ES-I3 (cell line): Measurements from ENCODE around the gene CAMTA1.

Experiments
- H3K36me3 ChIP-seq: 2 replicates; pipeline ENCODE4 v1.6.1; 2013; ENCODE audit warnings: mild to moderate bottlenecking, low read length, control low read depth, moderate library complexity; ENCODE audit not compliant: insufficient read depth
- H3K4me1 ChIP-seq: 2 replicates; pipeline ENCODE4 v1.6.1; 2013; ENCODE audit warnings: mild to moderate bottlenecking, control low read depth, low read length; ENCODE audit not compliant: insufficient read depth
- H3K9ac ChIP-seq: 2 replicates; pipeline ENCODE4 v1.6.1; 2013; ENCODE audit warnings: low read depth, mild to moderate bottlenecking, low read length, moderate library complexity
- H3K9me3 ChIP-seq: 2 replicates; pipeline ENCODE4 v1.6.1; 2013; ENCODE audit warnings: mild to moderate bottlenecking, low read length, moderate library complexity; ENCODE audit not compliant: control insufficient read depth, insufficient read depth

The CAMTA1 gene

DNA sequence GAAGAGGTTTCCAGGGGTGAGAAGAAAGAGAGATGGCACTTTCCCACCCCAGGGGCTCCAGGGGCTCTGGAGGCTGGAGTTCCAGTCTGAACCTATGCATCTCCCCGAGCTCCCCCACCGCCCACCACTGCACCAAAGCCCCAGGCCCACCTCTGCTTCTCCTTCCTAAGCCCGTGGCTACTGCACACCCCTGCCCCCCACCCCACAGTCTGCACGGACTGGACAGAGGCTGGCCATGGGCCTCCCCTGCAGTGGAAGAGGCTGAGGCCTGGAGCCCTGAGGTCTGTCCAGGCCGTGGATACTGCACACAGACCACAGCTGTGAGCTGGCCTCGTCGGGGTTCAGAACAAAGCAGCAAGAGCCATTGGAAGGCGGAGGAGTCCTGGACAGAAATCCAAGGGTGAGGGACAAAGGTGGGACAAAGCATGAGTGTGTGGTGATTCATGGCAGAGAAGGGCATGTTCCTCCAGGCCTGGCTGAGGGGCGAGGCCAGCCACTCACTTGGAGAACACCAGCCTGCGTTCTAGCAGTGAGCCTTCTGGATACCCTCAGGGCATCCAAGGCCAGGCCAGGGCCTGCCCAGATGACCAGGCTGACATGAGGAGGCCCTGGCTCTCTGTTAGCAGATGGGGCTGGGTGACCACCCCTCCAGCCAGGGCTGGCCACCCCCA lies 741.1 kb downstream of the CAMTA1 start:
- Histone ChIP-seq H3K36me3 (no peaks in the 10 kb centered on the region), H3K9ac (no peak overlapping the region), H3K4me1 (no peaks in the 10 kb centered on the region; the same call in 1 of the 2 replicates), H3K9me3 (no peaks in the 10 kb centered on the region)

DNA sequence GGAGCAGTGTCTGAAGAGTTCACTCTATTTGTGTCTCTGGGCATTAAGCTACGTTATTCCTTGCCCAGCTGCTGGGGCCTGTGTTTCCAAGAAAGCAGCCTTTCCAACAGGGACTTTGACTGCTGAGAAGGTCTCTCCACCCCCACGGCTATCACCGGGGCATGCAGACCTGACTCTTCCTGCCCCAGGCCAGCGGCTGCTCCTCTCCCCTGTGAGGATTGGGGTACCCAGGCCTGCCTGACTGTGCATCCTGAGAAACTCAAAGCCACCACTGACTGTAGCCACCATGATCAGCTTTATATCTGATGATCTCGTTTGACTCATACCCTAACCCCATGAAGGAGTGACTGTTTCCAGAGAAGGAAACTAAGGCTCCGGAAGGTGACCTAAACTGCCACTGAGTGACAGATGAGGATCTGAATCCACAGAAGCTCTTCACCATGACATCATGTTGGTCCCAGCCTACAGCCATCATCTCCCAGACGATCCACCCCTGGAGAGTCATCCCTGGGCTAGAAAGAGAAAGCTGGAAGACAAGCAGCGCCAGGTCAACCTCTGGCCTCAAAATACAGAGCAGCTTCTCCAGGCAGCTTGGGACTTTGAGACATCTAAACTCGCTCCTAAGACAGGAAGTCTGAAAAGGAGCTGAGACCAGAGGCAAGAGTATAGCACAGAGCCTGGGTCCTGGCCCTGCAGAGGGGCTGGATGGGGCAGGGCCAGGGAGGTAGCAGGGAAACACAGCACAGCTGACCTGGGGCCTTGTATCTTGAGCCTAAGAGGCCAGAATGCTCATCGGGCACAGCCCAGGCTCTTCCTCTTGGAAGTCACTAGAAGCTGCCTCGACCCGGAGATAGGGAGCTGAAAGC lies 741.8 kb downstream of the CAMTA1 start:
- Histone ChIP-seq H3K9me3 (no peaks in the 10 kb centered on the region), H3K4me1 (no peaks in the 10 kb centered on the region; the same call in 1 of the 2 replicates), H3K9ac (no peak overlapping the region), H3K36me3 (no peaks in the 10 kb centered on the region)

DNA sequence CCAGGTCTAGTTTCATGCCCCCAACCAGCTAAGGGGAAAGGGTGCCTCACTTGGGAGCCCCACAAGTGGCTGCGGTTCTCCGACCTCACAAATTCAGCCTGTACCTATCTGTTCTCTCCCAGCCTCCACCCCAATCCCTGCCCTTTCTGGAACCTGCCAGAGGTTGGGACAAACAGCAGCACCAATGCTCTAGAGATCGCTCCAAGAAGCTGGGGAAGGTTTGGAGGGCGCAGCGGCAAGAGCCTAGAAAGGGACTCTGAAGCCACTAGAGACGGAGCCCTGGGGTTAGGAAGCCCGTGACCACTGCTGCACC lies 742.4 kb downstream of the CAMTA1 start:
- H3K9ac ChIP-seq, result no peak overlapping the region
- no peaks in the 10 kb centered on the region for H3K36me3 ChIP-seq
- no peaks in the 10 kb centered on the region; the same call in 1 of the 2 replicates for H3K4me1 ChIP-seq
- H3K9me3 ChIP-seq, result no peaks in the 10 kb centered on the region

DNA sequence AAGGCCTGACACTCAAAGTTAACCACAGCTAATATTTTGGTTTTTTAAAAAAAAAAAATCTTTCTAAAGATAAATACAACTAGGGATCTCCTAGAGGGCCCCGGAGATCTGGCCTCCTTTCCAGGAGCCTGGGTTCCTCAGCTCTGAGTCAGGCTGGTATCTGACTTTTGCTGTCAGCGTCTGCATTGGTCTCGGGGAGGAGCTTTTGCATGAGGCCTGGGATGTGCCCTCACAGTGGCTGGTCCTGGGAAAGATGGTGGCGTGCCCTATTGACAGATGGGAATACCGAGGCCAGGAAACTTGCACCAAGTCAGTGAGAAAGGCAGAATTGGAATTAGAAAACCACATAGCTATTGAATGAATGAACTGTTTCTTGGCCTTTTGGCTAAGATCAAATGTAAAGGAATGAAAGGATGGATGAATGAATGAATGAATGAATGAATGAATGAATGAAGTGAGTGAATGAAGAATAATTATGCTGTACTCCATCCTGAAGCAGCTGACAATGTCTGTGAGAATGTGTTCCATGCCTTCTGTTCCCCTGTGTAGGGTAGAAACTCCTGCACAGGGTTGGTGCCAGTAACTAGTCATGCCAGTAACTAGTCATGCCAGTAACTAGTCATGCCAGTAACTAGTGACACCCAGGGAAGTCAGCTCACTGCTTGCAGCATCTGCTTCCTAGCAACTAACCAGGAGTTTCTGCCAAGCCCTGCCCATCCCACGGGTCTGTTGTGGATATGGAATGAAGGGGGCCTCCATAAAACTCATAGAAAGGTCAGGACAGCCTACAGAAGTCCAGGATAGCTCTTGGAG lies 743.3 kb downstream of the CAMTA1 start:
- Histone ChIP-seq H3K9me3 (no peaks in the 10 kb centered on the region), H3K9ac (no peak overlapping the region), H3K36me3 (no peaks in the 10 kb centered on the region), H3K4me1 (no peaks in the 10 kb centered on the region; the same call in 1 of the 2 replicates)

DNA sequence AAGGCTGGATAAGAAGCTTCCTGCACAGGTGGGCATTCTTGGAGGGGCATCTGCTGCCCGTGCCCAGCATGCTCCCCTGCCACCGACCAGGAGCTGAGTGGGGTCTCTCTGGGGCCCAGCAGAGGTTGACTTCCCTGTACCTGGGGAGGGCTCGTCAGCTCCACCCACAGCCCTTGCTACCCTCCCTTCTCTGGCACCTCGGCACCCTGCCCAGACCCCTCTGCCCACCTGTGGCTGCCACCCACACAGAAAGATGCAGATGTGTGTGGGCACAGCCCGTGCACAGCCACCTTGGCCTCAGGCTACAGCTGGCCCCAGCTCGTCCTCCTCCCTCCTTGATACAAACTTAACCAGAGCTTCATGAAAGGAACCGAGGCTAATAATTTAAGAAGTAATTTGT lies 744.7 kb downstream of the CAMTA1 start:
- Histone ChIP-seq H3K36me3 (no peaks in the 10 kb centered on the region), H3K9ac (no peak overlapping the region), H3K4me1 (peaks cover 7% of the 10 kb centered on the region; the same call in 1 of the 2 replicates), H3K9me3 (no peaks in the 10 kb centered on the region)

DNA sequence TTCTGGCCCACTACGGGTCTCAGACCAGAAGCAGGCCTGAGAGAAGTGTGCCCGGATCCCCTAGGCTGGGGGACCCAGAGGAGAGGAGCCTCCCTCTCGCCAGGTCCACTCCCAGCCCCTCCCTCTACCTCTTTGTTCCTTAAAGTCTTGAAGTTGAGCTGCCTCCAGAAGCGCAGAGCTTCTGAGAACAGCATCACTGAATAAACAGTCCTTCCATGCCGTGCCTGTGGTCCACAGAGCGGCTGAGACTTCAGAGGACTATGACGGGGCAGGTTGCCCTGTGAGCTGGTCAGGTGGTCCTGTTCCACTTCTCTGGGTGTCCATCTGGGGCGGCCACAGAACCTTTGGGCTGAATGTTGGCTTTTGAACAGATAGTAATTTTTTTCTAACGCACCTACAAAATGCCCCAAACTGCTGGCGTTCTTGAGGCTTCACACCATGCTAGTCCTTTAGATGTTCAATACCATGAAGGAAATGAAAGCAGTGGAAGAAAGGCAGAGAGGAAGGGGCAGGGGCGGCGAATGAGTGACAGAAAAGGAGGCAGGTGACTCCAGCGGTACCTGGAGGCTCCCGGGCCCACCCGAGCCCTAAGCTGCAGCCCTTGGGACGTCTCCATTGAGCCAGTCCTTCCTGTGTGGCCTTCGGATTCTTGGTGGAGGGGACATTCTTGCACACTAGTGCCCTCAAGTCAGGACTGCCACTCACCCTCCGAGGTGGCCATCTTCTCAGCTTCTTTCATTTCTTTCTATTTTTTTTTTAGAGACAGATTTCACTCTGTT lies 746.5 kb downstream of the CAMTA1 start:
- H3K9ac ChIP-seq, result no peak overlapping the region
- H3K4me1 ChIP-seq, result peaks cover 20% of the 10 kb centered on the region
- H3K36me3 ChIP-seq, result no peaks in the 10 kb centered on the region
- no peaks in the 10 kb centered on the region for H3K9me3 ChIP-seq

DNA sequence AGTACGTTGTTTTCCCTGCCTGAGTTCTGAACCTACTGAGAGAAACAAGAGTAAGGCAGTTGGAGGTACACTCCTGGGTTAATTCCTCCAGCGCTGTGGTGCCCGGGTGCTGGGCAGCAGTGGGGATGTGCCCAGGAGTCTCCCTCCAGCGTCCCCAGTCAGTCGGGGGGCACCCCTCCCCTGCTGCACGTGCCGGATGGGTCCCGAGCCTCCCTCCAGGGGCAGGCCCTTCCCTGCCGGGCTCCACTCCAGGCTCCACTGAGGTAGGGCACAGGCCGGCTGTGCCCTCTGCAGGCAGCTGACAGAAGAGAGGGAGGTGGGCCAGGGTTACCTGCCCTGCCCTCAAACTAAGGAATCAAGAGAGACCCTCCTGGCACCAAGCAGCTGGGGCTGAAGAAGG lies 747.8 kb downstream of the CAMTA1 start:
- Histone ChIP-seq H3K9me3 (no peaks in the 10 kb centered on the region), H3K36me3 (no peaks in the 10 kb centered on the region), H3K9ac (no peak overlapping the region), H3K4me1 (peaks cover 31% of the 10 kb centered on the region)

DNA sequence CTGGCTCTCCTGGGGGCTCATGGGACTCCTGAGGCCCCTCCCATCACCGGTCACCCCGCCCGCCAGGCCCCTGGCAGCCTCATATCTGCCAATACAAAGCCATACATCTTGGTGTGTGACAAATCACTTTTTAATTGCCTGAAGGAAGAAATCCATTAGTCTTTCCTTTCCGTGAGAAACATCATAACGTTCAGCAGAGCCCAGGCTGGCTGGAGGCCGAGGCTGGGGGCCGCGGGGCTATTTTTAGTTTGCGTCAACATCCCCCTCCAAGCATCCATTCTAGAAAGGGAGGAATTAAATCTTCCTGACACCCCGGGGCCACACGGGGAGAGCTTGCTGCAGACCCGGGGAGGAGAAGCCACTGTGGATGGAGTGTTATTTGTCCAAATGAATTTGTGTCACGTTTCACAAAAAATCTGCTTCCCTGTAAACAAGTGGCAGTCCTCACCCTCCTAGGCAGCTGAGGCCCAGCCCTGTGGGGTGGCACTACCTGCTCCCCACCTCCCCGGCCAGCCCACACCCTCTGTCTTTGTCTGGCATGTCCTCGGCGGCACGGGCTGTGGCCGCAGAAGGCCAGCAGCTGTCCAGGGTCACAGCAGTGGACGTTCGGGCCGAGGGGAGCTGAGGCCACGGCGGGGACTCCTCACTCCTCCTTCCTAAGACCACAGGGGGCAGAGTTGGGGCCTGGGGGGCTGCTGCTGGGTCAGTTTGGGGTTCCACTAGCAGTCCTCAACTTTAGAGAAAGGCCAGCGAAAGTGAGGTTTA lies 749.0 kb downstream of the CAMTA1 start:
- Histone ChIP-seq H3K9ac (no peak overlapping the region), H3K36me3 (no peaks in the 10 kb centered on the region), H3K4me1 (peaks cover 34% of the 10 kb centered on the region), H3K9me3 (no peaks in the 10 kb centered on the region)

DNA sequence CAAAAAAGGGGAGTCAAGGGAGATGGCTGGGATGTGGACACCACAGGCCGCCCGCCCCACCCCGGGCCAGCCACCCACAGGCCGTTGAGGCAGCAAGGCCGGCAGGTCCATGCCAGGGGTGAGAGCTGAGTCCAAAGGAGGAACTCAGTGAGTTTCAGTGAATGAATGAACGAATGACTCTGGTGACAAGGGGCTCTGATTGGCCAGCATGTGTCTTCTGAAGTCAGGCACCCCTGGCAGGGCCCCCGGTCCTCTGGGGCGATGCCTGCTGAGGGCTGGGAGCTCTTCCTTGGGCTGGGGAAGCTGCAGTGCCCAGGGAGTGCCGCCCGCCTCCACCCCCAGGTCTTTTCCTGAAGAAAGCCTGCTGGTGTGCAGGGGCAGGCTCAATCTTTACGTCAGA lies 749.8 kb downstream of the CAMTA1 start:
- no peaks in the 10 kb centered on the region for H3K9me3 ChIP-seq
- H3K4me1 ChIP-seq, result peaks cover 38% of the 10 kb centered on the region

DNA sequence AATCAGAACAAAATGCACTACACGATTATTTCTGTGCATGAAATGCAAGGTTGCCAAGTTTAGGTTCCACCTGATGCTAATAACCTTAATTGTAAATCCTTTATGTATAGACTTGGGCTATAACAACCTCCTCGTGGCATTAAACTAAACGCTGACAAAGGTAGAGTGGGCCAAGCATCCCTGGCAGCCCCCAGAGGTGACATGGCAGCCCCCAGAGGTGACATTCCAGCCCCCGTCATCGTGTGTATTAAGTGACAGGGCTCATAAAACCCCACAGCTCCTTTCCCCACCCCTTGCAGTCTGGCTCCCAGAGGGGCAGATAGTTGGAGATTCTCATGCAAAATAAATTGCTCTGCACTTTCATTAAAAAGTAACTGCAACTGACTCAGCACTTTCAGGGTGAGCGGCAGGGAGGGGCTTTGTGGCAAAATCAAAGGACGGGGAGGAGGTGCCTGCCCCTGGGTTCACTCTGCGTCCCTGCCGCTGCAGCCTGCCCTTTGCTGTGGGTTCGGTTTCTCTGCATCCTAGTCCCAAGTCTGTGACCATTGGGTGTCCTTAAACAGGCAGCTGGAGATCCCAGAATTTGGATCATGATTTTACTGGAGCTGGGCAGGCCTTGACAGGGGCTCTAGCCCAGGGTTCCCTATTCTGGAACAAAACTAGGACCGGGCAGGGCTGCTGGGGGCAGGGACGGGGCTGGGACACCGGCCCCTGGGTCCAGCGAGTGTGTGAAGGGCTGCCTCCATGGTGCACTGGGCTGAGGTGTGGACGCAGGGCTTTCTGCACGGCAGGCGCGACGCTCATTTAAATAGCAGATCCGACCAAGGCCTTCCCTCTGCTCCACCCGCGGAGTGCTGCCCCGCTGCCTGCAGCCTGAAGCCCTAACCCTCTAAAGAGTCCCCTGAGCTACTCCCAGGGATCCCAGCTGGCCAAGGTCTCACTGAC lies 751.0 kb downstream of the CAMTA1 start:
- Histone ChIP-seq H3K36me3 (no peaks in the 10 kb centered on the region), H3K9me3 (no peaks in the 10 kb centered on the region), H3K9ac (no peak overlapping the region), H3K4me1 (peaks cover 38% of the 10 kb centered on the region)

More for the DNA sequence above, 749.8 kb downstream of the CAMTA1 start:
- Histone ChIP-seq H3K36me3 (no peaks in the 10 kb centered on the region), H3K9ac (no peak overlapping the region)

DNA sequence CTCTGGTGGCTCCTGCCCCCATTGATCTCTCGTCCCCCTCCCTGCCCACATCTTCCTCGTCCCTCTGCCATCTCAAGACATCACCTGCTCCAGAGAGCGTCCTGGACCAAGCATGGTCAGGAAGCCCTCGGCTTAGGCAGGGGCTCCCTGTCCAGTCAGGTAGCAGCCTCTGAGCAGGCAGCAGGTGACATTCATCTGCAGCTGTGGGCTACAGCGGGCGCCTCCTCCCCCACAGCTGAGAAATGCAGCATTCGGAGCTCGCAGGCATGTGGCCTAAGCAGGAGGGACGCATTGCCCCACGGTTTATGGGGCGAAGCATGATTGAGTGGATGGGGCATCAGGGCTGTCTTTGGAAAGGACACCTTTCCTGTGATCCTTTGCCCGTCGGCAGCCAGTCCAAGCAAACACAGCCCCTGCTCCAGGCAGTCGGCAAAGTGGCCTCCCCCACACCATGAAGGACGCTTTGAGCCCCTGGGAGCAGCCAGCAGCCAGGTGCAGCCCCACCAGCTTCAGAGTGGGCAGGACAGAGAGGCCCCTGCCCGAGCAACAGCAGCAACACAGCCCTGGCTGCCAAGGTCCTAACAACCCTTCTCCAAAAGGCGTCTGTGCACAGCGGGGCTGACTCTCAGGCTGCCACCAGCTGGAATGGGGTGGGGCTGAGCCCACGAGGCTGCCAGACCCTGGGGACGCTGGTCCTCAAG lies 751.8 kb downstream of the CAMTA1 start:
- no peaks in the 10 kb centered on the region for H3K9me3 ChIP-seq
- no peaks in the 10 kb centered on the region for H3K36me3 ChIP-seq
- no peak overlapping the region for H3K9ac ChIP-seq
- peaks cover 38% of the 10 kb centered on the region for H3K4me1 ChIP-seq

DNA sequence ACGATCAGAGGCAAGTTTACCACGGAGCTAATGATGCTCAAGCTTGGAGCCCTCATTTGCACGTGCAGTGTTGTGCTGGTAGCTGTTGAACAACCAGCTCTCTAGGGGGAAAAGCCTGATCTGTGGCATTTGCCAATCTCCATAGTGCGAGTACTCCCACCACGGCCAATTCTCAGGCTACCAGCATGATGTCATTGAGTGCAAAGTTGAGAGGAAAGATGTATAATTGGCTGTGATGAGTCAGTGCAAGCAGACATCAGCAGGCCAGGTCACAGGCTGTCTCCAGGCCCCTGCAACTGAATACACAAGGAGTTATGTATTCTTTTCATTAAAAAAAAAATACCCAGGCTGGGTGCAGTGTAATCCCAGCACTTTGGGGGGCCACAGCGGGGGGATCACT lies 752.8 kb downstream of the CAMTA1 start:
- no peaks in the 10 kb centered on the region for H3K36me3 ChIP-seq
- H3K9me3 ChIP-seq, result no peaks in the 10 kb centered on the region
- no peak overlapping the region for H3K9ac ChIP-seq
- peaks cover 38% of the 10 kb centered on the region for H3K4me1 ChIP-seq
